ENCODE data around the gene AHSG.
"Not testable (repeated sequence)": the region's sequence is repeated elsewhere in the genome, so short reads cannot be mapped to it uniquely, and the experiment has no call there.

The AHSG gene

DNA sequence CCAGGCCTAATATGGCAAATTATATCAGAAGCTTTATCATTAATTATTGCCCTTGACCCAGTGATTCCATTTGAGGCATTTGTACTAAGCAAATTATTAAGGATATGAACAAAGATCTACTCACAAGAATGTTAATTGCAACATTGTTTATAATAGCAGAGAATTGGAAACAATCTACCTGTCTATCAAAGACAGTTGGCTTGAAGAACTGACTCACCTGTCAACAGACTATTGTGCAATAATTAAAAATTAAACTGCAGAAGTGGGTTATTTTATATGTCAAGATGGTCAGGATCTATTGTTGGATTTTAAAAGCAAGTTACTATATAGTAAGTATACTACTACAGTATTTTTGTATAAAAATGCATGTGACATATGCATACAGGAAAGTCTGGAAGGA lies 20.6 kb downstream of the AHSG start:
- in situ Hi-C loops (cut with MboI; ENCODE audit: low pct_unique_long_range_greater_than_20kb, low sequenced_read_pairs): no loop called here
- no peak for DNase-seq

- in situ Hi-C loops (cut with MboI; ENCODE audit: low pct_unique_long_range_greater_than_20kb, low sequenced_read_pairs); DNase-seq: not testable (repeated sequence)
Measured at GRCh38 chr3:186634207-186634606, 21.3 kb downstream of the AHSG start.

- no peak for DNase-seq
- in situ Hi-C loops (cut with MboI; ENCODE audit: low pct_unique_long_range_greater_than_20kb, low sequenced_read_pairs): no loop called here
Measured at GRCh38 chr3:186635532-186635931, 22.7 kb downstream of the AHSG start.

GRCh38 chr3:186636536-186636935 lies 23.7 kb downstream of the AHSG start:
- in situ Hi-C loops (cut with MboI; ENCODE audit: low pct_unique_long_range_greater_than_20kb, low sequenced_read_pairs): no loop called here
- DNase-seq: no peak

DNA sequence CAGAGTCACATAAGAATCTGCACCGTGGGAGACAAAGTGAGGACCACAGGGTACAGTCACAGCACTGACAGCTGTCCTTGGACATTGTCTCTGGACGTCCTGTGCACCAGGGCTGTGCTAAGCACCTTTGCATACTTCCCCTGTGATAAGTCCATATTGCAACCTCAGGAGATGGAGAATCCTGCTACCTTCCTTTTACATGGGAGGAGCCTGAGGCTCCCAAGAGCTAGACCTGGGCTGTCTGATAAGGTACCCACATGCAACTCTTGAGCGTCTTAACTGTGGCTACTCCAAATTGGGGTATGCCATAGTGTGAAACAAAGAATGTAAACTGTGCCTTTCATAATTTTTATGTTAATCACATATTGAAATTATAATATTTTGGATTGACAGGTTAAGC lies 24.8 kb downstream of the AHSG start:
- in situ Hi-C loops (cut with MboI; ENCODE audit: low pct_unique_long_range_greater_than_20kb, low sequenced_read_pairs): no loop called here
- no peak for DNase-seq

GRCh38 chr3:186638259-186638658 lies 25.4 kb downstream of the AHSG start:
- in situ Hi-C loops (cut with MboI; ENCODE audit: low pct_unique_long_range_greater_than_20kb, low sequenced_read_pairs): no loop called here
- DNase-seq: no peak

- in situ Hi-C loops (cut with MboI; ENCODE audit: low pct_unique_long_range_greater_than_20kb, low sequenced_read_pairs): no loop called here
- DNase-seq: no peak
Measured at GRCh38 chr3:186639778-186640472, 27.1 kb downstream of the AHSG start, which contains the start of gene FETUB. TSS of gene FETUB (plus strand) at chr3:186640399. CDS start at chr3:186640461, 62 bp downstream.

GRCh38 chr3:186640473-186640818 lies 27.6 kb downstream of the AHSG start:
- no peak for DNase-seq
- in situ Hi-C loops (cut with MboI; ENCODE audit: low pct_unique_long_range_greater_than_20kb, low sequenced_read_pairs): no loop called here

DNA sequence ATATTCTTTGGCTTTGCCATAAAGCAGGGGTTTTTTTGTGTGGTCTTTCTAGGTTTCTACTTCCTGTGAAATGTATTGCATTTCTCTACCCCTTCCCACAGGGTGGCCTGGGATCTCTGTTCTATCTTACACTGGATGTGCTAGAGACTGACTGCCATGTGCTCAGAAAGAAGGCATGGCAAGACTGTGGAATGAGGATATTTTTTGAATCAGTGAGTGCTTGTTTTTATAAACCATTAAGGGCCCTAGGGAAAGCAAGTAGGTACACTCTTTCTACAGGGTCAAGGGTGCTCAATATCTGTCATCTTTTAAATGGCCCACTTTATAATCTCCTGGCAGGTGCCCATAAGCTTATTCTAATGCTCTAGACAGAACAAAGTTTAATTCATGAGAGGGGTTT lies 28.1 kb downstream of the AHSG start:
- DNase-seq: no peak

GRCh38 chr3:186642014-186642413 lies 29.2 kb downstream of the AHSG start:
- no peak for DNase-seq
- in situ Hi-C loops (cut with MboI; ENCODE audit: low pct_unique_long_range_greater_than_20kb, low sequenced_read_pairs): no loop called here

More for the DNA sequence above, 28.1 kb downstream of the AHSG start:
- in situ Hi-C loops (cut with MboI; ENCODE audit: low pct_unique_long_range_greater_than_20kb, low sequenced_read_pairs): no loop called here

DNA sequence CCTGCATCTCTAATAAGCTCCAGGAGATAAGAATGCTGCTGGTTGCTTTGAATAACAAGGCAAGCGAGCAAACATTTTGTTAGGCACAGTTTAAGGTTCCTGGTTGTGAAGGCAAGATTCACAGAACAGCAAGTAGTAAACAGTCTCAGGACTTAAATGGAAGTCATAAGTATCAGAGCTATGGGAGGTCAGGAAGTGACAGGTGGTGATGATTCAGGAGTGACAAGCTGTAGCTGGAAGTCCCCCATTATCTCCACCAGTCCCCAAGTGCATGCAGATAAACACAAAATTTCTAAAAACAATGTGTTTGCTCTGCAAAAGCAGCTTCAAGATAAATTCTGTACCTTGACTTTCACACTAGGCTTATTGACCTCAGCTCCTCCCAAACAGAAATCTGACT lies 30.6 kb downstream of the AHSG start:
- DNase-seq: no peak
- in situ Hi-C loops (cut with MboI; ENCODE audit: low pct_unique_long_range_greater_than_20kb, low sequenced_read_pairs): no loop called here

DNA sequence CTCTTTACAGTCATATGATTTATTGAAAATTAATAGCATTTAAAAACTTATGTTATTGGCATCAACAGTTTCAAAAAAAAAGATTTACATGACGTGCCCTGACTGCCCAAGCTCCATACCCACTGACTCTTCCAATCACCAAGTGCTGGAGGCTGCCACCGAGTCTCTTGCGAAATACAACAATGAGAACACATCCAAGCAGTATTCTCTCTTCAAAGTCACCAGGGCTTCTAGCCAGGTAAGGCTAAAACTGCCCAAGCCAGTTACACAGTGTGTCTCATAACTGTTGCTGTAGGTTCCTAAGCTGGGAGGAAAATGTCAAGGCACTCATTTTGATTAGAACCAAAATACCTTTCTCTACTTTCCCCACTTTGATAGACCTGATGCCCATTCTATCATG lies 31.8 kb downstream of the AHSG start:
- no peak for DNase-seq
- in situ Hi-C loops (cut with MboI; ENCODE audit: low pct_unique_long_range_greater_than_20kb, low sequenced_read_pairs): no loop called here

DNA sequence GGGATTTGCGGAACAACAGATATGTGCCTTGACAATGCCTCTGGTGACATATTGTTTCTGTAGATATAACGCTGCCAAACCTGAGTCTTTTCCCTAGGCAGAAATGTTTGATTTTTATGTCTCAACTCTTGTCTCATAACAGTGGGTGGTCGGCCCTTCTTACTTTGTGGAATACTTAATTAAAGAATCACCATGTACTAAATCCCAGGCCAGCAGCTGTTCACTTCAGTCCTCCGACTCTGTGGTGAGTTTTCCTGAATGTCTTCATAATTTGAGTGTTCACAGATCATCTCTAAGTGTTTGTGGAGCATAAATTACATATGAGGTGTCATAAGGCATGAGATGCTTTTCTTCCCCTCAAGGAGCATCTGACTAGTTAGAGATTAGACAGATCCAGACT lies 33.2 kb downstream of the AHSG start:
- no peak for DNase-seq
- in situ Hi-C loops (cut with MboI; ENCODE audit: low pct_unique_long_range_greater_than_20kb, low sequenced_read_pairs): no loop called here

DNA sequence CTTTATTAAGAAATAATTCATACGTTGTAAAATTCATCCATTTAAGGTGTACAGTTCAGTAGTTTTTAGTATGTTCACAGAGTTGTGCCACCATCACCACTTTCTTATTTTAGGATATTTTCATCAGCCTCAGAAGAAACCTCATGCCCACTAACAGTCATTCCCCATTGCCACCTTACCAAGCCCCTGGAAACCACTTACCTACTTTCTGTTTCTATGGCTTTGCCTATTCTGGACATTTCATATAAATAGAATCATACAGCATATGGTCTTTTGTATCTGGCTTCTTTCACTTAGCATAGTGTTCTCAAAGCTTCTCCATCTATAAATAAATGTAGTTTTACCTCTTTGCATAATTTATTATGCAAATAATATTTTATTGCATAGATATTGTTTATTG lies 34.0 kb downstream of the AHSG start:
- in situ Hi-C loops (cut with MboI; ENCODE audit: low pct_unique_long_range_greater_than_20kb, low sequenced_read_pairs): no loop called here
- DNase-seq: no peak

DNA sequence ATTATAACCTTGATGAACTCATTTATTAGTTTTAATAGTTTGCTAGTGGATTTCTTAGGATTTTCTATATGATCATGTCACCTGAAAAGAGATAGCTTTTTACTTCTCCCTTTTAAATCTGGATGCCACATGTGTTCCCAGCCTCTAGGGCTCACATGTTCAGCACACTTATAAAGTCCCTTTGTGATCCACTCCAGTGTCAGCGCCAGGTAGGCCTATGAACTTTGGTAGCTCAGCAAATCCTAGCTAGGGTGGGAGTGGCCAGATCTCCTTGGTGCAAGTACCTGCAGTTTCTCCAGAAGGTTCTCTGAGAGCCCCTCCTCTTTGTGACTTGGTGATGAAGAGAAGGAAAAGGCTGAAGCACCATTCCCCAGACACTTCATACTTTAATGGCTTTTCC lies 36.0 kb downstream of the AHSG start:
- DNase-seq: no peak
- in situ Hi-C loops (cut with MboI; ENCODE audit: low pct_unique_long_range_greater_than_20kb, low sequenced_read_pairs): no loop called here

GRCh38 chr3:186651678-186652215 lies 38.9 kb downstream of the AHSG start:
- no peak for DNase-seq
- in situ Hi-C loops (cut with MboI; ENCODE audit: low pct_unique_long_range_greater_than_20kb, low sequenced_read_pairs): no loop called here

DNA sequence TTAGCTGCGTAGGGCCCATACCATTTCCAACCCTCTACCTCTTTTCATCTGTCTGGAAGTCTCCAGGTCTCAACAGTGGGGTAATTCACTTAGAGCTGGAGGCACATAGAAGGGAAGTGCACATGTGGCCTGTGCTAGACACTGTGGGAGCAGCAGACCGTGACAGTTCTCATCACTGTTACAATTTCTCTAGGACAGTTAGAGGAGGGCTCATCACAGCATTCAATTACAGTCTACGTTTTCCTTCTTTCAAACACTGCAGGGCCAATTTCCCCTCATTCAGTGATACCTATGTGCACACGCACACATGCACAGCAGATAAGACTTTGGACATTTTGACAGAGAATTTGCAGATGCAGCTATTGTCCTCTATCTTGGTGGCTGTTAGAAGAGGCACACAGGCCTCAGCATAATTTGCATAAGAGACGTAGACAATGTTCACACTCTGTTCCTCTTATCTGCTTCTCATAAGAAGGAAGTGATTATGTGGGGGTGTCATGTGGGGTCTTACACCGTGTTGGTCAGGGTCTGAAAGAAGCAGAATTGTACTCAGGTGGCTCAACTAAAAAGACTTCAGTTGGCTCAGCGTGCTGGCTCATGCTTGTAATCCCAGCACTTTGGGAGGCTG lies 40.3 kb downstream of the AHSG start:
- in situ Hi-C loops (cut with MboI; ENCODE audit: low pct_unique_long_range_greater_than_20kb, low sequenced_read_pairs): no loop called here
- DNase-seq: peak; percentile 82

- in situ Hi-C loops (cut with MboI; ENCODE audit: low pct_unique_long_range_greater_than_20kb, low sequenced_read_pairs): no loop called here
- peak; percentile 31 for DNase-seq
Measured at GRCh38 chr3:186653984-186654383, 41.1 kb downstream of the AHSG start.

DNA sequence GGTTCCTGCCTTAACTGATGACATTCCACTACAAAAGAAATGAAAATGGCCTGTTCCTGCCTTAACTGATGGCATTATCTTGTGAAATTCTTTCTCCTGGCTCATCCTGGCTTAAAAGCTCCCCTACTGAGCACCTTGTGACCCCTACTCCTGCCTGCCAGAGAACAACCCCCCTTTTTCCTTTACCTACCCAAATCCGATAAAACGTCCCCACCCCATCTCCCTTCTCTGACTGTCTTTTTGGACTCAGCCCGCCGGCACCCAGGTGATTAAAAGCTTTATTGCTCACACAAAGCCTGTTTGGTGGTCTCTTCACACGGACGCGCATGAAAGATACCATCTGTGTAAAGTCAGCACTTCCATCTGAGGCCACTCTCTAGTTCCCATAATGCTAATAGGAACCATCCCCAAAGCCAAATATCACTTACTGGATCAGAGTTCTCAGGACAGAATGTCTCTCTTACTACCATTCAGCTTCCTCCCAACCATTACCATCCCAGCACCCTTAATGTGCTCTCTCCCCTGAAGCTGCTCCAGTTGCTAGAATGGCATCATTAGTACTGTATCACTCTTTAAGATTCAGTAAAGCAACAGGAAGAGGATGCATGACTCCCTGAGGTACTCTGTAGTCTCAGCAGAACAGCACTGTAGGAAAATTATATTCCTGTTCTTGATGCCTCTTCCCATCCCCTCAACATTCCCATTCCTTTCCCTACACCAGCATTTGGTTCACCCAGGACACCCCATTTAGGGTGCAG lies 50.7 kb downstream of the AHSG start:
- DNase-seq: no peak
- in situ Hi-C loops (cut with MboI; ENCODE audit: low pct_unique_long_range_greater_than_20kb, low sequenced_read_pairs): no loop called here

DNA sequence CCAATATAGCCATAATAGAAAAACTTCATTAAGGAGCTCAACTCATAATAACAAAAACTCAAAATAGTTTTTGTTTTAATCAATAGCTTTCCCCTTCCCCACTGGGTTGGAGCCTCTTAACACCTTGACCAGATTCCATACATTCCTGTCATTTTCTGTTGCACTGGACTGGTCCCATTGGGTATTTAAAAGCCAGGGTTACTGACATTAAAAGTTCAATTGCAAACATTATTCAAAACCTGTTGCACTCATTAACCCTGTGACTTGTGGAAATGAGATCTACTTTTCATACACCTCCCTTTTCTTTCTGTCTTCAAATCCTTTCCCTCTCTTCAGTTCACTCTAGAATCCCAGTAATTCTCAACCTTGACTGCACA lies 51.2 kb downstream of the AHSG start:
- DNase-seq: no peak
- in situ Hi-C loops (cut with MboI; ENCODE audit: low pct_unique_long_range_greater_than_20kb, low sequenced_read_pairs): no loop called here

Data from KBM-7 (cell line).